HAP-1 (cell line): ENCODE measurements around the gene RGS14.
"Not testable (repeated sequence)": the region's sequence is repeated elsewhere in the genome, so short reads cannot be mapped to it uniquely, and the experiment has no call there.

ENCODE experiments used
- DNase-seq, 2 experiments: peaks; one replicate each; pipeline ENCODE4 v3.0.0-alpha.2; 2016 to 2020; ENCODE audit warnings: low spot score in 2 of 2
- H3K27me3 ChIP-seq: fragments of 250-450 bp; sonication (Bioruptor Pico); 2 replicates; pipeline ENCODE4 v1.5.1; 2020; ENCODE audit warnings: low read depth, mild to moderate bottlenecking, moderate library complexity
- H3K36me3 ChIP-seq: fragments of 250-450 bp; sonication (Bioruptor Pico); replicated peaks from 2 replicates; pipeline ENCODE4 v1.5.1; 2020; ENCODE audit warnings: mild to moderate bottlenecking
- H3K4me1 ChIP-seq: fragments of 250-450 bp; sonication (Bioruptor Pico); 2 replicates; pipeline ENCODE4 v1.5.1; 2020; ENCODE audit warnings: mild to moderate bottlenecking
- H3K4me3 ChIP-seq: fragments of 250-450 bp; sonication (Bioruptor Pico); 2 replicates; pipeline ENCODE4 v1.5.1; 2020; ENCODE audit warnings: mild to moderate bottlenecking, moderate library complexity
- H3K9me3 ChIP-seq: fragments of 250-450 bp; sonication (Bioruptor Pico); 2 replicates; pipeline ENCODE4 v1.5.1; 2020; ENCODE audit warnings: mild to moderate bottlenecking, moderate library complexity
- in situ Hi-C: fragments of 300-500 bp; cut with MboI; formaldehyde crosslinking; loops from 3 replicates; pipeline ENCODE4 v1.14.3; 2020; ENCODE audit warnings: low sequenced_read_pairs, inconsistent platforms, mixed read lengths

Gene RGS14

GRCh38 chr5:177404641-177405179, 47.0 kb downstream of the RGS14 start:
- Histone ChIP-seq H3K4me1 (peaks cover 10% of the 10 kb centered on the region), H3K4me3 (peak overlapping the region; percentile 53), H3K36me3 (no peaks in the 10 kb centered on the region), H3K27me3 (no peaks in the 10 kb centered on the region), H3K9me3 (no peaks in the 10 kb centered on the region)
- no peak for DNase-seq
- in situ Hi-C loops = no loop called here

GRCh38 chr5:177405312-177405711, 47.6 kb downstream of the RGS14 start:
- Histone ChIP-seq H3K36me3 (no peaks in the 10 kb centered on the region), H3K4me1 (peaks cover 10% of the 10 kb centered on the region), H3K4me3 (no peak overlapping the region), H3K9me3 (no peaks in the 10 kb centered on the region), H3K27me3 (no peaks in the 10 kb centered on the region)
- no peak for DNase-seq
- in situ Hi-C loops = no loop called here

- no peak for DNase-seq
- H3K36me3 ChIP-seq = no peaks in the 10 kb centered on the region
- H3K27me3 ChIP-seq = no peaks in the 10 kb centered on the region
- in situ Hi-C loops = no loop called here
- peaks cover 10% of the 10 kb centered on the region for H3K4me1 ChIP-seq
- no peaks in the 10 kb centered on the region for H3K9me3 ChIP-seq
- no peak overlapping the region for H3K4me3 ChIP-seq
These were observed 48.1 kb downstream of the RGS14 start for GRCh38 chr5:177405805-177406204.

- Histone ChIP-seq H3K4me1 (peaks cover 4% of the 10 kb centered on the region), H3K27me3 (no peaks in the 10 kb centered on the region), H3K9me3 (no peaks in the 10 kb centered on the region), H3K36me3 (no peaks in the 10 kb centered on the region), H3K4me3 (no peak within 1 kb of the TSS)
- no peak for DNase-seq
- in situ Hi-C loops = no loop called here
These were observed 51.5 kb downstream of the RGS14 start, which contains the start of gene F12 for GRCh38 chr5:177409043-177409801. Gene F12, minus strand, starts transcription at chr5:177409564. Its CDS starts 37 bp downstream, at chr5:177409527.

- H3K36me3 ChIP-seq = no peaks in the 10 kb centered on the region
- in situ Hi-C loops = no loop called here
- no peak overlapping the region for H3K4me3 ChIP-seq
- H3K9me3 ChIP-seq = no peaks in the 10 kb centered on the region
- no peaks in the 10 kb centered on the region for H3K4me1 ChIP-seq
- no peaks in the 10 kb centered on the region for H3K27me3 ChIP-seq
- no peak for DNase-seq
These were observed 52.9 kb downstream of the RGS14 start for GRCh38 chr5:177410575-177410974.

GRCh38 chr5:177412603-177413233, 55.0 kb downstream of the RGS14 start:
- Histone ChIP-seq H3K9me3 (no peaks in the 10 kb centered on the region), H3K4me1 (no peaks in the 10 kb centered on the region), H3K36me3 (no peaks in the 10 kb centered on the region), H3K27me3 (no peaks in the 10 kb centered on the region), H3K4me3 (no peak overlapping the region)
- in situ Hi-C loops = no loop called here
- DNase-seq = no peak

- DNase-seq = no peak
- in situ Hi-C loops = no loop called here
- H3K36me3 ChIP-seq = no peaks in the 10 kb centered on the region
- no peak overlapping the region for H3K4me3 ChIP-seq
- H3K9me3 ChIP-seq = no peaks in the 10 kb centered on the region
- H3K4me1 ChIP-seq = no peaks in the 10 kb centered on the region
- no peaks in the 10 kb centered on the region for H3K27me3 ChIP-seq
These were observed 56.8 kb downstream of the RGS14 start for GRCh38 chr5:177414481-177414880.

GRCh38 chr5:177417081-177417480, 59.4 kb downstream of the RGS14 start:
- in situ Hi-C loops, H3K4me3 ChIP-seq, H3K9me3 ChIP-seq, DNase-seq, H3K27me3 ChIP-seq, H3K4me1 ChIP-seq, H3K36me3 ChIP-seq: not testable (repeated sequence)

- no peak for DNase-seq
- H3K27me3 ChIP-seq = no peaks in the 10 kb centered on the region
- no peak overlapping the region for H3K4me3 ChIP-seq
- in situ Hi-C loops = no loop called here
- no peaks in the 10 kb centered on the region for H3K9me3 ChIP-seq
- H3K4me1 ChIP-seq = no peaks in the 10 kb centered on the region
- no peaks in the 10 kb centered on the region for H3K36me3 ChIP-seq
These were observed 61.3 kb downstream of the RGS14 start for GRCh38 chr5:177419046-177419445.

GRCh38 chr5:177420472-177420871, 62.7 kb downstream of the RGS14 start:
- H3K4me3 ChIP-seq, H3K27me3 ChIP-seq, H3K36me3 ChIP-seq, DNase-seq, H3K9me3 ChIP-seq, H3K4me1 ChIP-seq, in situ Hi-C loops: not testable (repeated sequence)

GRCh38 chr5:177421062-177421798, 63.5 kb downstream of the RGS14 start:
- Histone ChIP-seq H3K4me1 (peaks cover 4% of the 10 kb centered on the region), H3K4me3 (no peak overlapping the region), H3K27me3 (no peaks in the 10 kb centered on the region), H3K36me3 (no peaks in the 10 kb centered on the region), H3K9me3 (no peaks in the 10 kb centered on the region)
- in situ Hi-C loops = no loop called here
- no peak for DNase-seq
